ENCODE data around the gene TTF2.
A peak's percentile ranks its signal among the peaks of the same experiment; 100 is the strongest.
"Not testable (repeated sequence)": the region's sequence is repeated elsewhere in the genome, so short reads cannot be mapped to it uniquely, and the experiment has no call there.

TTF2 gene

DNA sequence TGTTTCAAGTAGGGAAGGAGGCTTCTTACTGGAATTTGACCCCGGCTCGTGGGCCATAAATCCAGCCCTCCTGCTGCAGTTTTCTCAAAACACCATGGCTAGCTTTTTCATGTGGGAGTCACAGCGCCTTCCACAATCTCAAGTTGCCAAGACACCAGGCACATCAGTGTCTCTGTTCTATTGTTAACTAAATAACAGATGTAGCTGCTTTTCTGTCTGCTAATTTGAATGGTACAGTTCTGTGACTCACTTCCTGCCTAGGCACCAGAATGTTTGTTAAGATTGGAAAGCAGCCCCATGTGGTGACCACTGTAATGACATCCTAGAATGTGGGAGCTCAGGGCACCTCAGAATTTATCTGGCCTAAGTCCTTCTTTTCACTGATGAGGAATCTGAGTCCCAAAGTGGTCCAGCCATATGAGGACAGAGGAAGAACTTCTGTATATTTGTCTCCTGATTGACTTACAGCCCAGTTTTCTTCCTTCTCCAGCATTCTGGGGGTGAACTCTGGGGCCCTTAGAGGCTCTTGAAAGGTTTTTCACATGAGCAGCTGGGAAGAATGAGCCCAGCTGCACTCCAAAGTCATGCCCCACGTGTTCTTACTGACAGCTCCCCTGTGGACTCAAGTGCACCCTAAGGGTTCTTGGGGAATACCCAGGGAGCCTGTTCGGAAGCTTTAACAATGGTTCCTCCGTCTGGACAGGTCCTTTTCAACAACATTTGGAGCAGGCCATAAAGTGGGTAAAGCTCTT, 33.9 kb downstream of the TTF2 start:
- DNase-seq (ENCODE audit: low read depth): peak; percentile 87

DNA sequence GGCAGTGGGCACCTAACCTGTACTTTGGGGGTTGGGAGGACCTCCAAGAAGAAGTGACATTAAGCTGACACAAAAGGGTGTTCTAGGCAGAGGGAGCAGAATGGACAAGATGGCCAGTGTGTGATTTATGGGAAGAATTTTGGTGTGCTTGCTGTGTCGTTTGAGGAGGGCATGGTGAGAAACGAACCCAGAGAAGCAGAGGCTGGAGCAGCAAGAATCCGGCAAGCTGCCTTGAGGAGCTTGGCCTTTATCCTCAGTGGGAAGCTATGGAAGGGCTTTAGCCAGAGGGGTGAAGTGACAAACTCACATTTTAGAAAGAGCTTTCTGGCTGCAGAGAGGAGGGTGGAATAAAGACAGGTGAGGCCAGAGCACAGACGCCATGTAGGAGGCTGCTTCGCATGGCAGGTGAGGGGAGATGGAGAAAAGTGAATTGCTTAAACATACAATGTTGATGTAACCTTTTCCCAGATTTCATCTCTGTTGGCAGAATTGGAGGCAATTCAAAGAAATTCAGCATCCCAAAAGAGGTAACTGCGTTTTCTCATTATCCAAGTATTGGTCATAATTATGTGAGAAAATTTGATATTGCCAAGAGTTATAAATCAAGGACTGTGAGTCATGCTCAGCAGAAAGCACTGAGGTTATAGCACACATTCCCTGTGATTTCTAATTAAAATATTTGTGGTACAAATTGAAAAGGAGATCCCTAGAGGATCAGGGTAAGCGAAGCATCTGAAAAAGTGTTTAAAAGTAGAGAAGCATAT, 34.9 kb downstream of the TTF2 start:
- DNase-seq (ENCODE audit: low read depth): no peak

DNA sequence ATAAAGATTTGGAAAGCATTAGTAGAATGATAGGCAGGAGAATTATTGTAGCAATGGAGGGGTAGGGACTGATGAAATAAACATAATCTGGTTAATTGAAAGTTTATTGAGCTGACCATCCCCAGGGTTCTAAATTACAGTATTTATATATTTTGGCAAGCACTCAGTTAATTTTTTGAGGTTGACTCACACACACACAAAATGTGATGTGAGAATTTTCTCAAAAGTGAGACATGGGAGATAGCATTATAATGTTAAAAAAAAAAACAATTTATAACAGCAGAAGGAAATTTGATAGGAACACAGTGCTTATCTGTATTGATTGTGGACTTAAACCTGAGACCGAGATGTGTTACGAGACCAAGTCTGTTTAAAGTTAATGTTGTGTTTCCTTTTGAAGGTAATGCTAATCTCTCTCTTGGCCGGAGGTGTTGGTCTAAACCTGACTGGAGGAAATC, 36.9 kb downstream of the TTF2 start:
- no peak for DNase-seq (ENCODE audit: low read depth)

DNA sequence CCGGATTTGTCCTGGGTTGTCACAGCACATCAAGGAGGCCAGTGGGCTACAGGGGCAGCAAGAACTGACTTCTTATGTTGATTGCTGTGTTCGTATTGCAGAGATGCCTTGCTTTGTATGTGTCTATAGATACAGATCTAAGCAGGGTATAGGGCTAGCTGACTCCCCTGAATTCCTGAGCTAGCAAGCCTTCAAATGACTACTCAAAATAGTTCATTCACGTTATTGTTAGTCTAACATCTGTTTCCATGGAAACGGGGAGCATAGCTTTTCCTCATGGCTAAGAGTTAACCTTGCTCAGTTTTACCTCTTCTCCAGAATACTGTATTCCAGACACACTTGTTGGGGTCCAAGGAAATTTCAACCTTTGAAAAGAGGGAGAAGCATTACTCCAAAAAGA, 37.3 kb downstream of the TTF2 start:
- DNase-seq (ENCODE audit: low read depth): peak; percentile 32

DNA sequence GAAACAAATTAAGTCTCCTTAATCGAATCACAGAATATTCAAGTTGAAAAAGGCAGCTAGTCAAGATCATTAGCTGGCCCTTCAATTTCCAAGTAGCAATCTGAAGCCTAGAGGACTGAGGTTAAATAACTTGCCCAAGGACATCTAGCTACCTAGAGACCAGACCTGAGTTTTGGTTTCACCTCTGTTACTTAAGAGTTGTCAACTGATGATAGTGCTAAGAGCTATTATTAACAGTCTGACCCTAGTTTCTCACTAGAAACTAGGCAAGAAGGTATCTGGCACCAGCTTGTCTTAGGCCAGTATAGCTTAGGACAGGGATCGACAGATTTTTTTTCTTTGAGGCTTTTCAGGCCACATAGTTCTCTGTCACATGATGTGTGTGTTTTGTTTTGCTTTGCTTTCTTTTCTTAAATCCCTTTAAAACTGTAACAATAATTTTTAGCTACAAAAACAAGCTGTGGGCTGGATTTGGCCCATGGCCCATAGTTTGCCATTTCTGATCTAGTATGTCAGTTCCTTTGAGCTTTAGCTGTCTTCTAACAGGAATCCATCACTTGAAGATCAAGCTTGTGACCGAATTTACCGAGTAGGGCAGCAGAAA, 38.3 kb downstream of the TTF2 start:
- DNase-seq (ENCODE audit: low read depth): no peak

DNA sequence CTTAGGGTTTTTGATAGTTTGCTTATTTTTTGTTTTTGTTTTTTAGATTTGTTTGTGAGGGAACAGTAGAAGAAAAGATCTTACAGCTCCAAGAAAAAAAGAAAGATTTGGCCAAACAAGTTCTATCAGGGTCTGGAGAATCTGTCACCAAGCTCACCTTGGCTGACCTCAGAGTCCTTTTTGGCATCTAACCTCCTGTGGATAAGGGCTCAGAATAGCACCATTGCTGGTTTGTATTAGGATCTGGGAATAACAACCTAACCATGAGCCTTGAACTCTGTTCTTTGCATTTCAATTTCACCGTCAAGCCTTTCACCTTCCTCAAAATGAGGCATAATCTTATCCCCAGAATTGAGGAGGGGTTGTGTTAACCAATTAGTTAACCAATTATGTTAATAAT, 41.2 kb downstream of the TTF2 start:
- DNase-seq (ENCODE audit: low read depth): no peak

DNA sequence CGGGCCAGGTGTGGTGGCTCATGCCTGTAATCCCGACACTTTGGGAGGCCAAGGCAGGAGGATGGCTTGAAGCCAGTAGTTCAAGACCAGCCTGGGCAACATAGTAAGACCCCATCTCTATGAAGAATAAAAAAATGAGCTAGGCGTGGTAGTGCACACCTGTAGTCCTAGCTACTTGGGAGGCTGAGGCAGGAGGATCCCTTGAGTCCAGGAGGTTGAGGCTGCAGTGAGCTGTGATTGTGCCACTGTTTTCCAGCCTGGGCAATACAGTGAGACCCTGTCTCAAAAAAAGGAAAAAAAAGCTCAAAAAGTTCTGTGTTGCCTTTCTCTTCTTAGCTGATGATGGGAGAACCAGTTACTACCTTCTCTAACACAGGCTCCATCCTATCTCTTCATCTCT, 41.7 kb downstream of the TTF2 start:
- not testable (repeated sequence) for DNase-seq (ENCODE audit: low read depth)

DNA sequence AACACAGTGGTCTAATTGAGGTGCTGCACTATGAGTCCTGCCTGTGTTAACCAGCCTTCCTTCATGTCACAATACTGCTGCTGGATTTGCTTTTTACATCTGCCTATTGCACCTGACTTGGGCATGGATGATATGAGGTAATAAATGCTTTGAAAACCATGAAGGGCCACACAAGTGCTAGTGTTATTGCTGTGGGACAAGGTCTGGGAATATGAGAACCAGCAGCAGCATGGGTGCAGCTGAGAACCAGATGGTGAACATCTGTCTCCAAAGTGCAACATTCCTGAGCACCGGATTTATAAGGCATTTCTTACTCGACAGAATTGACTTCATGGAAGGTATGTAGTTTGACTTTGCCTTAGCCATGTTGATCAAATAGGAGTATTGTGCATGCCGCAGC, 44.9 kb downstream of the TTF2 start:
- DNase-seq (ENCODE audit: low read depth): no peak

DNA sequence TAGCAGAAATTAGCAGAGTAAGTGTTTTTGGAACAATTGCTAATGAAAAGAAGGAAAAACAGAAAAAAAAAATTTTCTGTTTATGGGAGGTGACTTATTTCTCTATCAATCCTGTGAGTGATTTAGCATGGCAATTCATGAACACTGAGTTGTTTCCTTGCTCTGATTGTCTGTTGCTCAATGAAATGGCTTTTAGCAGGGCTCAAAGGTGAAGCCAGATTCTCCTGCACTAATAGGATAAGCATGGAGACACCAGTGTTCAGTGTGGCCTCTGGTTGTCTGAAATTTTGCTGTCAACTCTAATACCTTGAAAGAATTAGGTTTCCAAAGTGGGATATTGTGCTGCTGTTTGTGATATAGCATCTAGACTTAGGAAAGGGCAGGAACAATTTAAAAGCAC, 45.6 kb downstream of the TTF2 start:
- no peak for DNase-seq (ENCODE audit: low read depth)

DNA sequence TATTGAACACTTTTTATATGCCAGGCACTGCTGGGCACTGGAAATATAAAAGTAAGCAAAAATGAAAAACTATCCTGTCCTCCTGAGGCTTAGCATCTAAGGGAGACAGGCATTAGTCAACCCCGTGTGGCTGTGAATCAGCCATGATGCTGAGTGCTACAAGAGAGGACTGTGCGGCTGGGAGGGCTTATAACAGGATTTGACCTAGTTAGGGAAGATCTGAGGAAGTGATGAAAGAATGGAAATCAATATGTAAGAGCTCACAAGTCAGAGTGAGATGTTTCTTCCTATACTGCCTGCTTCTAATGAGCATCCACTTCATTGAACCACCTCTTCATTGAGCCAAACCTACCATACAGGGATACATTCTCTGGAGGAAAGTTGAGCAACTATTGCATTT, 46.4 kb downstream of the TTF2 start:
- peak; percentile 34 for DNase-seq (ENCODE audit: low read depth)

DNA sequence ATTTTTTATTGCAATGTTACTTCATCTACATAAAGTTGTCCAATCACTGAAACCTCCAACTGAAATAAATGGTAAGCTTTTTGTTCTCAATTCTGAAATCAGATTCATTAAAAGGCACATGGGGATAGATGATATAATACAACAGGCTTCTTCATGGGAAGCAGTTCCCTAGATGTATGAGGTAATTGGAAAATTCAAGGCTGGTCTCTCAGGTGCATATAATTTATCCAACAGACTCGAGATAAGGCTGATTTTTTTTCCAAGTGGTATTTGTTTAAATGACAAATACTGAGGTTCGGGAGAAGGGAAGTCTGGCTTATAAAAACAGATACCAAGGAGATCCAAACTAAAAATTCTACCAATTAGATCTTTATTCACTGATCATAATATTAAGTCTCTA, 47.2 kb downstream of the TTF2 start:
- DNase-seq (ENCODE audit: low read depth): no peak

DNA sequence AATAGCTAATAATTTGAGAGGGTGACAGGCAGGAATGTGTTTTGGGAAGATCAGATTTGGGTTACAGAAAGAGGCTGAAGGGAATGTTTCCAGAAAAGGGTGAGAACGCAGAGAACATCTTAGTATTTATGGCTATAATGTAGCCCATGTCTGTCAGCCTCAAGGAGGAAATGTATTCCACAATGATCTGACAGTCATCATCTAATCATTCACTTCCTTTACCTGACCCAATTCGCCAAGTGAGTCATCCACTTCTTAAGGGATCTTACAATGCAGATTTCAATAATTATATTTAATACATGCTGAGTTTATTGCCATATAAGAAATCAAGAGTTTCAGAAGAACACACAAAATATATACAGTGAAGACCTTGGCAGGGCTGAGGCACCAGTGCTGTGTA, 50.6 kb downstream of the TTF2 start:
- peak; percentile 80 for DNase-seq (ENCODE audit: low read depth)

DNA sequence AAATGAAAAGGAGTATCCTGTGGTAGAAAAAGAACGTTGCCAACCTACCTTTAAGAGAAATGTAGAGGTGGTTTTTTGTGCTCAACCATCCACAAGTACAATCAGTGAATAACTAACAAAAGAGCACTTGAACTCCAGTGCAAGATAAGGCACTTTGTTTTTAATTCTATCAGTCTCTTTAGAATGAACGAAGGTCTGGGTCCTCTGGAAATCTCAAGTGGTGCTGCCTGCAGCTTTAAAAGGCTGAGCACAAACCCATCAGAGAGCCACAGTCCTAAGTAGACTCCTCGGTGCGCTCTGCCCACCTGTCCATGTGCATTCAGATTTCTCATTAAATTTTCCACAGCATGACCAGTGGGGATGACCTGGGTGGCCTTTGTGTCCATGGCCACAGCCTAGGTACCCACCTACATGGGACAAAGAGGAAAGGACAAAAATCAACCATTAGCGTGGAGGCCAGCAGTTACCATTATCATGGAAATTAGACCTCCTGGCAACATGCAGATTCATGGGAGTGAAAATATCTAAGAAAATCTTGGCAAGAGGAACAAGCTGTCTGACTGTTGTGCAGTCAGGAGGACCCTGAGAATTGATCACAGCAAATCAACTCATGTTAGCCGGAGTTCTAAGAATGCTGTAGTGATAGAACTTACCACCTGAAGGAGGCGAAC, 52.1 kb downstream of the TTF2 start:
- DNase-seq (ENCODE audit: low read depth): no peak

DNA sequence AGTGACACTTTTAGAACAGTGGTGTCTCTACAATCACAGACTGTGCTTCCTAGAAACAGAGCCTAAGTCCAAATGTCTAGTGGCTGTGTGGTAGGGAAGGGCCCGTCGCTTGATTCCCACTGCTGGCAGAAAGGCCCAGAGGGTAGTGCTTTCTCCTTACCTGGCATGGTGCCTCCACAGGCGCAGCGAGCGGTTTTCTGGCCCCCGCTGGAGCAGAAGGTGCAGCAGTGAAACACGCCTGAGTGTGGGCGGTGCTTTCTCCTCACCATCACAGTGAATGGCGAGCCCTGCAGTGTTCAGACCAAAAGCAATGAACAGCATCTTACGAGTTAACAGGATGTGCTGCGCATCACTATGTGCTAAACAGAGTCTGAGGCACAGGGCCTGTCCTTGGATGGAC, 53.1 kb downstream of the TTF2 start:
- no peak for DNase-seq (ENCODE audit: low read depth)

DNA sequence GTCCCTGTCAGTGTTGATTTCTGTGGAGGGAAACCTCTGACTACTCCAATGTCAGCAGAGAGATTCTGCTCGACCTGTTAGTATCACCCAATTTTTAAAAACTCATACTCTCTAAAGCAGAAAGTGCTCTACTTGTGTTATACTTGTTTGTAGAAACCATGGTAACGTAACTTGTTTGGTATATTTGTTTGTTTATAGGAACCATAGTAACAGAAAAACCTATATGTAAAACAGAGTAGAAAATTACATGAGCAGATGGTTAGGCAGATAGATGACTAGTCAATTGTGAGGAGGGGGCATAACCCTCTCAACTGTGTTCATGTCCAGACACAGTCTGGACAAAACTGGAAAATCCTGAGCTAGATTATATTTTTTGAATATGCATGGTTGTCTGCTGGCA, 54.8 kb downstream of the TTF2 start:
- no peak for DNase-seq (ENCODE audit: low read depth)

DNA sequence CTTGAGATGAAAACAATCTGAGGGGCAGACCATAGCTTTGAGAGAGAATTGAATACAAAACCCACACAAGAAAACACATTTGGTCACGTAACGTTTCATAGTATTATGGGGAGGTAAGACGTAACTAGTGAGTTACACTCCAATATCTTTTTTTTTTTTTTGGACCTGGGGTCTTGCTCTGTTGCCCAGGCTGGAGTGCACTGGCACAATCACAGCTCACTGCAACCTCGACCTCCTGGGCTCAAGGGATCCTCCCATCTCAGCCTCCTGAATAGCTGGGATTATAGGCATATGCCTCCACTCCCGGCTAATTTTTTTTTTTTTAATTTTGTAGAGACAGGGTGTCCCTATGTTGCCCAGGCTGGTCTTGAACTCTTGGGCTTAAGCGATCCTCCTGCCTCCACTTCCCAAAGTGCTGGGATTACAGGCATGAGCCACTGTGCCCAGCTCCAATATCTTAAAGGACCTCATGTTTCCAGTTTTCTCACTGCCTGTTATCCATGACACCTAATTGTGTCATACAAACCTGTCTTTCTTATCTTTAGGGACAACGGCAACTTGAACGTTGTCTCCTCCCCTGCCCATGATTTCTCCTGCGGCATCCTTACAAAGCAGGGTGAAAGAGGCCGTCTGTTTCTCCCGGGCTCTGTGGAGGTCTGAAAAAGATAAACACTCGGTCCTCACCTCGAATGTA, 56.1 kb downstream of the TTF2 start:
- DNase-seq (ENCODE audit: low read depth): no peak

DNA sequence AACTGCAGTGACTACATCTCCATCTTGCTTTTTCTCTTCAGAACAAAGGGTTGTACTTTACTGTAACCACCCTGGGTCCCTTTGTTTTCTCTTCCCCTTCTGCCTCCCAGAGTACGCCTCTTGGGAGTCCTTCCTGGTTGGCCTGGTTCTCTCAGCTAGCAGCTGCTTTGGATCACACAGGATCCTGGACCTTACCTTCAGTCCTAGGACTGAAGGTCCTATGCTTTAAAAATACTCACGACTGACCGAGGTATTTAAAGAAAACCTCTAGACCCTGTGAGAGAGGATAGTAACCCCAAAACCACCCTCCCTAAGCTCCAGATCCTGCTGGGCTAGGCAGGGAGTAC, 56.6 kb downstream of the TTF2 start:
- DNase-seq (ENCODE audit: low read depth): no peak

DNA sequence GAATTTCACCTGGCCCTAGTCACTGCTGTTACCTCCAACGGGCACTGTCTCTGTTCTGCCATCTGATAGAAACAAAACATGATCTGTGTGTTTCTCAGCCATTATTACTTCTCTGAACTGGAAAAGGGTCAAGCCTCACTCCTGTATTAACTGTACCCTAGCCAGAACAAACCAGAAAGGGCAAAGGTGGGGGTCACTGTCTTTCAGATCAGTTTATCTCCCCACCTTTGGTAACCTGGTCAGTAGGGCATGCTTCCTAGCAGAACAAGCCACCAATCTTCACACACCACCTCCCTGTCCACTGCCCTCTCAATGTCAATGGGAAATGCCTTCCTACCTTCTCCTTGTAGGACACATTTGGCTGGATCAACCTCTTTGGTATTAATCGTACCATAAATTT, 57.6 kb downstream of the TTF2 start:
- DNase-seq (ENCODE audit: low read depth): no peak

DNA sequence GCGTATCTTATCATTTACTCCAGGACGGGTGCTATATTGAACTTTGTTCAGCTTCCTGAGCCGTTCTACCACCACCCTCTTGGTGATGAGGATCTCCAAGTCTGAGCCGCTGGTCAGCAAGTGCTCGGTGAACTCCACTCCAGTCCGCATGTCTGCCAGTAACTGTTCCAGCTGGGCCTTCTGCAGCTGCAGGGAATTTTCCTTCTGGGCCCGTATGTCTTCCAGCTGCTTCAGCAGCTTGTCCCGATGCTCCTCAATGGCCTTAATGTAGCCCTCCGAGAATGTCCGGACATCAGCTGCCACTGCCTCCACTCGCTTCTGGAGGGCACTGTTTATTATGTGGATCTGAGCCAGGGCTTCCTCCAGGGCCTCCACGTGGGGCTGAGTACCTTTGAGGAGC, 58.0 kb downstream of the TTF2 start:
- DNase-seq (ENCODE audit: low read depth): no peak

DNA sequence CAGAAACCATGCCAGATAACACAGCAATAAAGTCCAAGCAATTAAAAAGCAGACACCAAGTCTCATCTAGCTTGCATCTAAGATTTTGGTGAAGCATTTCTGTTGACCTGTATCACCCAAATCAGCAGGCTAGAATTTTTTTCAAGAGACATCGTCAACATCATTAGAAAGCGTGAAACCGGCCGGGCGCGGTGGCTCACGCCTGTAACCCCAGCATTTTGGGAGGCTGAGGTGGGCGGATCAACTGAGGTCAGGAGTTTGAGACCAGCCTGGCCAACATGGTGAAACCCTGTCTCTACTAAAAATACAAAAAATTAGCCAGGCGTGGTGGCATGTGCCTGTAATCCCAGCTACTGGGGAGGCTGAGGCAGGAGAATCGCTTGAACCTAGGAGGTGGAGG, 59.0 kb downstream of the TTF2 start:
- DNase-seq (ENCODE audit: low read depth): not testable (repeated sequence)

DNA sequence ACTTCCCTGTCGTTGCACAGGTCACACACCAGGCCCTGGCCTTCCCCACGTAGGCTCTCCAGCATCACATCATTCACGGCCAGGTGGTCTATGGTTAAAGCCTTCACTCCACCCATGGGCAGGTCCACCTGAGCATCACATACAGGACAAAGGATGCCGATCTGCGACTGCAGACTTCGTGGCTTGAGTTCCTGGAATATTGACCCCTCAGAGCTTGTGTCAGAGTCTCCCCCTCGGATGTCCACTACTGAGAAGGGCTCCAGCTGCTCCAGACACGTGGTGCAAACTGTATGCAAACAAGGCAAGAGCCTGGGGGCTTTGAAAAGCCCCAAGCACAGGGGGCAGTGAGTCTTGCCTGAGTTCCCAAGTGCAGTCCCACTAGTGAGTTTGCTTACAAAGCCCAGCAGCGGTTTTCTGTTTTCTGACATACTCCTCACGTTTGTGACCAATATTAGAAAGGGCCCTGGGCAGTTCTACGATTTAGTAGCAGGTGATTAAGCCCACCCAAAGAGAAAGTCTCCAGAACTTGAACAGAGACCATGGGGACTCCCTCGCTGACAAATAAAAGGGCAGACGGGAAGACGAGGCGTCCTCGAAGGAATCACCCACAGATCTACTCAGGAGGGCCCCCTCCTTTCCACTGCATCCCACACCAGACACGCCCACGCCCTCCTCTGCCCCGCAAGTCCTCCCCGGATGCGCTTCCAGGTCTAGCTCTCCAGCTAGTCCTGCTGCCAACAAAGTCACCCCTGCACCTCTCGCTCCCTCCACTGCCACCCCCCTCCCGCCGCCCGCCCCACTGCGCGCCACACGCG, 60.9 kb downstream of the TTF2 start:
- DNase-seq (ENCODE audit: low read depth): peak; percentile 80
